GM12878 (cell line): ENCODE measurements around the gene MAB21L4. TPM values are rescaled to one million over a fixed set of nuclear protein-coding genes. Genes with fewer than 3 reads are reported as not detected.

Experiments used
- ATAC-seq: fragments of 200-7000 bp; cut with Tn5 transposase; 3 replicates; pipeline ENCODE4 v1.9.1; 2020; ENCODE audit warnings: mild to moderate bottlenecking, moderate library complexity
- BruUV-seq: library from RNA; stranded (reverse); fragments of 400-500 nt; replicated peaks from 2 replicates; lab custom pipeline; 2021; lab: Mats Ljungman, UMichigan
- CTCF ChIA-PET: fragments of 300-600 bp; sonication (Branson Sonifier 250); formaldehyde crosslinking; extraction: SDS; loops from one replicate; lab custom pipeline; 2021; ENCODE audit warnings: inconsistent platforms; lab: Yijun Ruan, JAX
- POLR2A ChIA-PET: fragments of 350-600 bp; formaldehyde crosslinking; extraction: SDS; loops from one replicate; lab custom pipeline; 2021; ENCODE audit warnings: inconsistent platforms; lab: Charles Lee
- RAD21 ChIA-PET: fragments of 300-600 bp; sonication (Branson Sonifier 250); formaldehyde crosslinking; loops from one replicate; lab custom pipeline; 2023; ENCODE audit warnings: antibody characterized with exemption; ENCODE audit not compliant: unreplicated experiment; lab: Charles Lee
- SMC1A ChIA-PET: fragments of 300-600 bp; sonication (Branson Sonifier 250); formaldehyde crosslinking; loops from one replicate; lab custom pipeline; 2023; ENCODE audit not compliant: unreplicated experiment, uncharacterized antibody; lab: Charles Lee
- DNase-seq: peaks from one replicate; pipeline ENCODE4 v3.0.0-alpha.2; 2011; ENCODE audit warnings: low read depth, low spot score
- FAIRE-seq: peaks from 3 replicates; lab custom pipeline; 2011; peaks lifted over from hg19 to GRCh38; lab: Jason Lieb, UNC
- H2AFZ ChIP-seq: 2 replicates; pipeline ENCODE4 v1.6.0; 2011; ENCODE audit warnings: low read depth, low read length, control low read depth; ENCODE audit not compliant: control insufficient read depth
- H3K27ac ChIP-seq: 2 replicates; pipeline ENCODE4 v1.5.1; 2011; ENCODE audit warnings: control low read depth; ENCODE audit not compliant: control insufficient read depth, insufficient read depth
- H3K27me3 ChIP-seq, 2 experiments: replicated peaks in 1 of 2; 2 replicates each; pipeline versions ENCODE4 v1.6.0 to v1.6.1; 2011; ENCODE audit warnings: low read length in 1 of 2; ENCODE audit not compliant: control insufficient read depth in 2 of 2, insufficient read depth in 2 of 2
- H3K36me3 ChIP-seq, 2 experiments: 2 replicates each; pipeline ENCODE4 v1.5.1; 2011; ENCODE audit warnings: low read length in 1 of 2; ENCODE audit not compliant: control insufficient read depth in 2 of 2, insufficient read depth in 2 of 2
- H3K4me1 ChIP-seq: 2 replicates; pipeline ENCODE4 v1.6.1; 2011; ENCODE audit warnings: mild to moderate bottlenecking, low read length, moderate library complexity, mixed read lengths; ENCODE audit not compliant: control insufficient read depth, insufficient read depth
- H3K4me2 ChIP-seq: 2 replicates; pipeline ENCODE4 v1.6.0; 2011; ENCODE audit warnings: control low read depth; ENCODE audit not compliant: control insufficient read depth, insufficient read depth
- H3K4me3 ChIP-seq: fragments of 200-600 bp; sonication (generic); 2 replicates; pipeline ENCODE4 v1.5.1; 2016
- H3K79me2 ChIP-seq: 2 replicates; pipeline ENCODE4 v1.6.0; 2011; ENCODE audit warnings: low read length; ENCODE audit not compliant: control insufficient read depth, insufficient read depth
- H3K9ac ChIP-seq: 2 replicates; pipeline ENCODE4 v1.8.0; 2011; ENCODE audit warnings: low read length, control low read depth, mixed read lengths; ENCODE audit not compliant: control insufficient read depth, insufficient read depth
- H3K9me3 ChIP-seq: replicated peaks from 3 replicates; pipeline ENCODE4 v1.5.1; 2011; ENCODE audit warnings: mild to moderate bottlenecking, low read length; ENCODE audit not compliant: control insufficient read depth, insufficient read depth
- H4K20me1 ChIP-seq: 2 replicates; pipeline ENCODE4 v1.6.0; 2011; ENCODE audit not compliant: control insufficient read depth, insufficient read depth
- ATF7 ChIP-seq: fragments of 450-650 bp; IDR thresholded peaks from 2 replicates; pipeline ENCODE4 v1.6.1; 2016; ENCODE audit warnings: low read depth, mild to moderate bottlenecking
- CBX5 ChIP-seq: sonication (generic); IDR thresholded peaks from 2 replicates; pipeline ENCODE4 v1.6.1; 2016; ENCODE audit warnings: low read depth, moderate library complexity, mild to moderate bottlenecking, inconsistent platforms
- CEBPB ChIP-seq, 2 experiments: fragments of 150-350 bp in 1 of 2; IDR thresholded peaks; 2 replicates each; pipeline ENCODE4 v1.6.1; 2012 to 2014; ENCODE audit warnings: low read depth in 2 of 2, low read length in 2 of 2, borderline replicate concordance in 1 of 2, inconsistent platforms in 1 of 2
- E2F4 ChIP-seq: IDR thresholded peaks from 2 replicates; pipeline ENCODE4 v1.6.1; 2012; ENCODE audit warnings: low read depth, low read length, improper control_type of control experiment
- E2F8 ChIP-seq: fragments of 450-650 bp; IDR thresholded peaks from 2 replicates; pipeline ENCODE4 v1.6.1; 2018; ENCODE audit warnings: mild to moderate bottlenecking, low read depth, moderate library complexity; ENCODE audit not compliant: partially characterized antibody
- EP300 ChIP-seq, 2 experiments: fragments of 150-350 bp in 1 of 2; IDR thresholded peaks; 2 replicates each; pipeline ENCODE4 v1.6.1; 2011 to 2012; ENCODE audit warnings: low read depth in 2 of 2, low read length in 2 of 2, borderline replicate concordance in 1 of 2, improper control_type of control experiment in 1 of 2, inconsistent platforms in 1 of 2; ENCODE audit not compliant: control insufficient read depth in 1 of 2
- HDGF ChIP-seq: fragments of 450-650 bp; IDR thresholded peaks from 2 replicates; pipeline ENCODE4 v1.6.1; 2016; ENCODE audit warnings: antibody characterized with exemption
- NRF1 ChIP-seq: conservative IDR thresholded peaks from 2 replicates; pipeline ENCODE4 v1.6.1; 2011; ENCODE audit warnings: mild to moderate bottlenecking, low read depth, low read length, improper control_type of control experiment
- RELA ChIP-seq: fragments of 450-650 bp; IDR thresholded peaks from 2 replicates; pipeline ENCODE4 v1.8.0; 2014; ENCODE audit warnings: borderline replicate concordance; ENCODE audit not compliant: partially characterized antibody
- RFX5 ChIP-seq: IDR thresholded peaks from 2 replicates; pipeline ENCODE4 v1.6.1; 2011; ENCODE audit warnings: low read depth, low read length, improper control_type of control experiment
- RUNX3 ChIP-seq: IDR thresholded peaks from 2 replicates; pipeline ENCODE4 v1.6.1; 2012; ENCODE audit warnings: low read length, inconsistent platforms
- TARDBP ChIP-seq: IDR thresholded peaks from 2 replicates; pipeline ENCODE4 v1.6.1; 2016; ENCODE audit warnings: borderline replicate concordance
- TCF3 ChIP-seq: IDR thresholded peaks from 2 replicates; pipeline ENCODE4 v1.6.1; 2012; ENCODE audit warnings: low read depth, mild to moderate bottlenecking, low read length, borderline replicate concordance; ENCODE audit not compliant: insufficient read depth
- WGBS: methylation state at CpG from one replicate; pipeline ENCODE4 v1.1.6; 2016; ENCODE audit warnings: low lambda C conversion rate; ENCODE audit not compliant: insufficient replicate concordance, insufficient coverage; ENCODE audit errors: missing lambda C conversion rate; 5-methylcytosine and 5-hydroxymethylcytosine counted together
- in situ Hi-C: fragments of 300-500 bp; cut with MboI; formaldehyde crosslinking; loops from 9 replicates; pipeline ENCODE4 v1.14.3; 2018; ENCODE audit warnings: mixed read lengths
- intact Hi-C: fragments of 100-400 bp; cut with micrococcal nuclease; formaldehyde crosslinking; loops from one replicate; pipeline ENCODE4 v1.14.2; 2022; ENCODE audit not compliant: unreplicated experiment
- polyA plus RNA-seq, 11 experiments: library from polyadenylated mRNA; depleted of rRNA in 4 of 11; unstranded in 6 of 11; stranded (reverse) in 5 of 11; fragments of >200 nt; fragmentation: Nextera tagmentation in 4 of 11; fragmentation: Illumina TruSeq in 1 of 11; extraction: Ambion mirVana in 4 of 11; extraction: Trizol in 1 of 11; gene quantifications; 1 replicate in 1 of 11; 2 replicates in 10 of 11; pipeline versions ENCODE4 v1.2.1 to v1.2.3, GENCODE V29; 2011 to 2016; ENCODE audit warnings: inconsistent platforms in 2 of 11, missing spikeins in 2 of 11, low read depth in 1 of 11
- total RNA-seq, 4 experiments: library from RNA; depleted of rRNA in 3 of 4; stranded (reverse); fragments of >200 nt in 3 of 4; fragmentation: Illumina TruSeq in 1 of 4; extraction: Trizol in 1 of 4; gene quantifications; 2 replicates each; pipeline versions ENCODE4 v1.2.1 to v1.2.3, GENCODE V29; 2013 to 2021

Gene MAB21L4
- total and polyA plus RNA-seq, 10 of the 15 experiments (the other 5 are each of a cell fraction or from before 2014, with no cell fraction given): 0.03 TPM; not detected in 9

DNA sequence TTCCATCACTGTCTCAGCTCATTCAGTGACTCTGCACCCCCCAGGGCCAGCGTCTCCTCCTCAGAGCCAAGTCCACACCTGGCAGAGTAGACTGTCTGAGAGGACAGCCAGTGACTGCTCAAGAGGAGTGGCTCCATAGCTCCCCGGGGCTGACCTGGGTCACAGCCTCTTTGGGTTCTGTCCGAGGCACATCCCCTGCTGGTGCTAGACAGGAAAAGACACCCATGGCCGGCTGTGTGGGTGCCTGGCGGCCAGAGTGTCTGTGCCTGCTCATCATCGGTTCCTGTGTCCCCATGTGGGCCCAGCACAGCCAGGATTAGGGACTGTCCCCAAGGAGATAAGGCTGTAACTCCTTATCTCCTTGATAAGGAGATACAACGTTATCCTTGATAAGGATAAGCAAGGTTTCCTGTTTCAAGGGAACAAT, 6.7 kb upstream of the MAB21L4 start:
- H3K4me2 ChIP-seq: no peak overlapping the region
- H3K36me3 ChIP-seq: no peaks in the 10 kb centered on the region
- H3K27ac ChIP-seq: no peak overlapping the region
- H2AFZ ChIP-seq: no peak overlapping the region
- FAIRE-seq: no peak
- SMC1A ChIA-PET: no interaction called here
- no peaks in the 10 kb centered on the region for H3K79me2 ChIP-seq
- no peak for TF ChIP-seq HDGF
- H3K9ac ChIP-seq: no peak overlapping the region
- no TSS peak for BruUV-seq
- intact Hi-C loops: no loop called here
- H4K20me1 ChIP-seq: no peaks in the 10 kb centered on the region
- POLR2A ChIA-PET: no interaction called here
- no peak overlapping the region for H3K4me3 ChIP-seq
- no peaks in the 10 kb centered on the region for H3K4me1 ChIP-seq
- DNase-seq: no peak
- H3K9me3 ChIP-seq: no peaks in the 10 kb centered on the region
- WGBS: 8% methylated on average over 7 of the region's 7 CpGs
- RAD21 ChIA-PET: no interaction called here
- no peaks in the 10 kb centered on the region for H3K27me3 ChIP-seq
- no peak for ATAC-seq
- CTCF ChIA-PET: no interaction called here
- in situ Hi-C loops: no loop called here

DNA sequence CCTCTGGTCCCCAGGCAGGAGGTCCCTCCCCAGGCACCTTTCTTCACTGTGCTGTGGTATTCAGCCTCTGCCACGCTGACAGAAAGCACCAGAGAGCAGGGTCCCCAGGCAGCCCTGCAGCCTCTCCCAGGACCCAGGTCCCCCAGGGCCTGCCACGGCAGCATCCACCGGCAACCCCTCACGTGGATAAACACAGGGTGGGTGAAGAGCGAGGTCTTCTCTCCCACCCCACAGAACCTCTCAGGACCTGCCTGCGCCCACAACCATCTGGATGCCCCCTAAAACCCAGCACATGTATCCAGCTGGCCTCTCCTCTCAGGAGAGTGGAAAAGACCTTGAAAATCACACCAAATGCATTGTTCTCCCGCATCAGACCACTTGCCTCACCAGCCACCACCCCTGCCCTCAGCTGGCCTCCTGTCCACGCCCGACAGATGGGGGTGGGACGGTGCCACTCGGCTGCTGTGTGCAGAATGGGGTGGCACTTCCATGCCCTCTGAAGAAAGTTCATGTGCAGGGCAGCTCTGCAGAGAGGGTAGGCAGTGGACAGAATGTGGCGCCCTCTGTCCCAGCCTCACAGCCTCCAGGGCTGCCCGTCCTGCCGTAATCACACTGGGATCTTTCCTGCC, 6.1 kb upstream of the MAB21L4 start:
- CTCF ChIA-PET: interaction anchor here (0.9 kb wide), 1 partner anchor 10 kb away, joined by 3 read pairs; no protein-coding TSS in a partner anchor
- H2AFZ ChIP-seq: no peak overlapping the region

More for the DNA sequence above, 6.1 kb upstream of the MAB21L4 start:
- Histone ChIP-seq H3K27me3 (no peaks in the 10 kb centered on the region), H3K4me3 (no peak overlapping the region), H3K4me1 (no peaks in the 10 kb centered on the region), H3K27ac (no peak overlapping the region), H3K4me2 (no peak overlapping the region), H3K36me3 (no peaks in the 10 kb centered on the region), H3K9me3 (no peaks in the 10 kb centered on the region), H4K20me1 (no peaks in the 10 kb centered on the region), H3K9ac (no peak overlapping the region), H3K79me2 (no peaks in the 10 kb centered on the region)
- intact Hi-C loops (no loop called here), in situ Hi-C loops (no loop called here)
- no TSS peak for BruUV-seq
- SMC1A ChIA-PET: no interaction called here
- ATAC-seq (no peak), DNase-seq (no peak), FAIRE-seq (no peak)
- RAD21 ChIA-PET: no interaction called here
- POLR2A ChIA-PET: no interaction called here
- WGBS: 51% methylated on average over 14 of the region's 14 CpGs
- no peak for TF ChIP-seq TARDBP
- TF ChIP-seq CEBPB (IDR thresholded peaks at IDR 0.05; ENCODE audit: borderline replicate concordance in 1 of 2, low read depth in 2 of 2, low read length in 2 of 2): no peak
- TF ChIP-seq RUNX3: no peak
- no peak for TF ChIP-seq RELA
- TF ChIP-seq RFX5: no peak
- TF ChIP-seq CBX5: no peak
- TF ChIP-seq NRF1: no peak
- TF ChIP-seq ATF7: no peak
- no peak for TF ChIP-seq E2F4
- no peak for TF ChIP-seq E2F8
- no peak for TF ChIP-seq TCF3
- TF ChIP-seq EP300 (IDR thresholded peaks at IDR 0.05; ENCODE audit: borderline replicate concordance in 1 of 2, control insufficient read depth in 1 of 2, low read depth in 2 of 2, low read length in 2 of 2): no peak
